Measurements from ENCODE around the gene TRIP12.

GRCh38 chr2:229887441-229887840 is 34.4 kb downstream of the TRIP12 start:
- no peak for TF ChIP-seq POLR2AphosphoS5 (IDR thresholded peaks at IDR 0.05)
- TF ChIP-seq, protein P1, sequence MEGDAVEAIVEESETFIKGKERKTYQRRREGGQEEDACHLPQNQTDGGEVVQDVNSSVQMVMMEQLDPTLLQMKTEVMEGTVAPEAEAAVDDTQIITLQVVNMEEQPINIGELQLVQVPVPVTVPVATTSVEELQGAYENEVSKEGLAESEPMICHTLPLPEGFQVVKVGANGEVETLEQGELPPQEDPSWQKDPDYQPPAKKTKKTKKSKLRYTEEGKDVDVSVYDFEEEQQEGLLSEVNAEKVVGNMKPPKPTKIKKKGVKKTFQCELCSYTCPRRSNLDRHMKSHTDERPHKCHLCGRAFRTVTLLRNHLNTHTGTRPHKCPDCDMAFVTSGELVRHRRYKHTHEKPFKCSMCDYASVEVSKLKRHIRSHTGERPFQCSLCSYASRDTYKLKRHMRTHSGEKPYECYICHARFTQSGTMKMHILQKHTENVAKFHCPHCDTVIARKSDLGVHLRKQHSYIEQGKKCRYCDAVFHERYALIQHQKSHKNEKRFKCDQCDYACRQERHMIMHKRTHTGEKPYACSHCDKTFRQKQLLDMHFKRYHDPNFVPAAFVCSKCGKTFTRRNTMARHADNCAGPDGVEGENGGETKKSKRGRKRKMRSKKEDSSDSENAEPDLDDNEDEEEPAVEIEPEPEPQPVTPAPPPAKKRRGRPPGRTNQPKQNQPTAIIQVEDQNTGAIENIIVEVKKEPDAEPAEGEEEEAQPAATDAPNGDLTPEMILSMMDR (IDR thresholded peaks at IDR 0.05) = no peak

Measured in esophagus muscularis mucosa (tissue), 3 donors.